HepG2 (cell line): ENCODE data around the gene ABHD10. TPM values are rescaled to one million over a fixed set of nuclear protein-coding genes. Genes with fewer than 3 reads are reported as not detected.

Source experiments
- ATAC-seq: fragments of 200-7000 bp; cut with Tn5 transposase; 3 replicates; pipeline ENCODE4 v1.9.1; 2020; ENCODE audit warnings: mild to moderate bottlenecking, moderate library complexity
- BruUV-seq: library from RNA; stranded (reverse); fragments of 400-500 nt; replicated peaks from 2 replicates; lab custom pipeline; 2021; lab: Mats Ljungman, UMichigan
- CTCF ChIA-PET: fragments of 300-600 bp; formaldehyde crosslinking; extraction: SDS; loops from one replicate; lab custom pipeline; 2021; ENCODE audit warnings: low total read pairs, inconsistent platforms, low intra/inter-chr PET ratio; lab: Yijun Ruan, JAX
- POLR2A ChIA-PET: fragments of 350-600 bp; sonication (Branson Sonifier 250); formaldehyde crosslinking; loops from one replicate; lab custom pipeline; 2020; ENCODE audit warnings: antibody characterized with exemption, inconsistent platforms; lab: Yijun Ruan, JAX
- DNase-seq: peaks from one replicate; pipeline ENCODE4 v3.0.0-alpha.2; 2015; ENCODE audit warnings: low spot score
- FAIRE-seq: peaks from 3 replicates; lab custom pipeline; 2011; peaks lifted over from hg19 to GRCh38; lab: Jason Lieb, UNC
- H2AFZ ChIP-seq: one replicate; pipeline ENCODE4 v1.6.1; 2011; ENCODE audit warnings: low read length, inconsistent platforms
- H3K27ac ChIP-seq: fragments of 300-600 bp; 3 replicates; pipeline ENCODE4 v1.8.0; 2011; ENCODE audit warnings: mixed run types, mild to moderate bottlenecking, mixed read lengths, low read length, inconsistent platforms; ENCODE audit not compliant: insufficient read depth; ENCODE audit errors: extremely low read length
- H3K27me3 ChIP-seq, 2 experiments: fragments of 200-600 bp in 1 of 2; 2 replicates in 1 of 2; 3 replicates in 1 of 2; pipeline versions ENCODE4 v1.6.0 to v1.8.0; 2011; ENCODE audit warnings: low read length in 2 of 2, mild to moderate bottlenecking in 2 of 2, moderate library complexity in 2 of 2, inconsistent platforms in 1 of 2; ENCODE audit not compliant: insufficient read depth in 2 of 2, control insufficient read depth in 1 of 2
- H3K36me3 ChIP-seq, 2 experiments: fragments of 200-600 bp in 1 of 2; replicated peaks in 1 of 2; 2 replicates in 1 of 2; 3 replicates in 1 of 2; pipeline versions ENCODE4 v1.5.1 to v1.8.0; 2011; ENCODE audit warnings: low read length in 2 of 2, inconsistent platforms in 1 of 2; ENCODE audit not compliant: insufficient read depth in 2 of 2, control insufficient read depth in 1 of 2
- H3K4me1 ChIP-seq: 2 replicates; pipeline ENCODE4 v1.5.1; 2012; ENCODE audit warnings: low read length, inconsistent platforms; ENCODE audit not compliant: insufficient read depth
- H3K4me2 ChIP-seq: 2 replicates; pipeline ENCODE4 v1.6.0; 2011; ENCODE audit warnings: low read depth, low read length, inconsistent platforms
- H3K4me3 ChIP-seq, 3 experiments: fragments of 200-600 bp in 1 of 3; sonication (generic), shearing (Covaris generic) in 1 of 3; replicated peaks in 1 of 3; 2 replicates each; pipeline ENCODE4 v1.5.1; 2011 to 2016; ENCODE audit warnings: low read length in 3 of 3, inconsistent platforms in 2 of 3, low read depth in 2 of 3, mild to moderate bottlenecking in 2 of 3, control low read depth in 1 of 3, mixed read lengths in 1 of 3; ENCODE audit not compliant: insufficient read depth in 1 of 3
- H3K79me2 ChIP-seq: one replicate; pipeline ENCODE4 v1.6.1; 2011; ENCODE audit warnings: low read length, inconsistent platforms; ENCODE audit not compliant: insufficient read depth
- H3K9ac ChIP-seq: 2 replicates; pipeline ENCODE4 v1.6.0; 2011; ENCODE audit warnings: mild to moderate bottlenecking, low read depth, low read length, inconsistent platforms; ENCODE audit not compliant: insufficient read depth
- H3K9me3 ChIP-seq: 2 replicates; pipeline ENCODE4 v1.5.1; 2012; ENCODE audit warnings: mild to moderate bottlenecking, low read length
- H4K20me1 ChIP-seq: 2 replicates; pipeline ENCODE4 v1.6.0; 2011; ENCODE audit warnings: inconsistent platforms, mild to moderate bottlenecking, low read length, moderate library complexity; ENCODE audit not compliant: insufficient read depth
- CCDC6 ChIP-seq: sonication (generic); formaldehyde crosslinking; IDR thresholded peaks from 2 replicates; pipeline ENCODE4 v1.8.1; 2022; ENCODE audit warnings: mild to moderate bottlenecking, missing genetic modification reagents, moderate library complexity
- DNMT1 ChIP-seq: sonication (generic); formaldehyde crosslinking; IDR thresholded peaks from 2 replicates; pipeline ENCODE4 v1.5.1; 2020; ENCODE audit warnings: mild to moderate bottlenecking, missing genetic modification reagents
- HOXD1 ChIP-seq: sonication (generic); formaldehyde crosslinking; IDR thresholded peaks from 2 replicates; pipeline ENCODE4 v1.5.0; 2020; ENCODE audit warnings: missing genetic modification reagents
- KDM2A ChIP-seq: sonication (generic); formaldehyde crosslinking; IDR thresholded peaks from 2 replicates; pipeline ENCODE4 v1.4.0; 2020; ENCODE audit warnings: low read depth, missing genetic modification reagents, borderline replicate concordance
- MAFF ChIP-seq: IDR thresholded peaks from 2 replicates; pipeline ENCODE4 v1.6.1; 2011; ENCODE audit warnings: low read depth, low read length, improper control_type of control experiment
- NCOA2 ChIP-seq: sonication (generic); formaldehyde crosslinking; IDR thresholded peaks from 2 replicates; pipeline ENCODE4 v1.8.0; 2022; ENCODE audit warnings: inconsistent platforms
- ZBED4 ChIP-seq: sonication (generic); formaldehyde crosslinking; IDR thresholded peaks from 2 replicates; pipeline ENCODE4 v1.4.0; 2020; ENCODE audit warnings: missing genetic modification reagents, borderline replicate concordance
- ZBTB8A ChIP-seq: sonication (generic); formaldehyde crosslinking; IDR thresholded peaks from 2 replicates; pipeline ENCODE4 v1.4.0; 2020; ENCODE audit warnings: mild to moderate bottlenecking, low read depth, missing genetic modification reagents, borderline replicate concordance
- ZKSCAN1 ChIP-seq: fragments of 150-350 bp; IDR thresholded peaks from 2 replicates; pipeline ENCODE4 v1.6.1; 2014; ENCODE audit warnings: low read length
- ZNF180 ChIP-seq: sonication (generic); formaldehyde crosslinking; IDR thresholded peaks from 2 replicates; pipeline ENCODE4 v1.4.0; 2020; ENCODE audit warnings: low read depth, missing genetic modification reagents, borderline replicate concordance
- ZNF205 ChIP-seq: IDR thresholded peaks from 2 replicates; pipeline ENCODE4 v1.6.1; 2018; ENCODE audit warnings: missing biosample characterization, missing genetic modification reagents
- ZNF207 ChIP-seq: fragments of 450-650 bp; IDR thresholded peaks from 2 replicates; pipeline ENCODE4 v1.6.1; 2016; ENCODE audit warnings: antibody characterized with exemption, borderline replicate concordance
- ZNF296 ChIP-seq: sonication (generic); formaldehyde crosslinking; conservative IDR thresholded peaks from 2 replicates; pipeline ENCODE4 v1.5.0; 2020; ENCODE audit warnings: mild to moderate bottlenecking, missing genetic modification reagents
- ZNF446 ChIP-seq: sonication (generic); formaldehyde crosslinking; IDR thresholded peaks from 2 replicates; pipeline ENCODE4 v1.5.0; 2020; ENCODE audit warnings: mild to moderate bottlenecking, missing genetic modification reagents
- ZNF550 ChIP-seq: sonication (generic); formaldehyde crosslinking; IDR thresholded peaks from 2 replicates; pipeline ENCODE4 v1.4.0; 2020; ENCODE audit warnings: mild to moderate bottlenecking, missing genetic modification reagents, borderline replicate concordance
- ZNF720 ChIP-seq: sonication (generic); formaldehyde crosslinking; IDR thresholded peaks from 2 replicates; pipeline ENCODE4 v1.4.0; 2020; ENCODE audit warnings: missing genetic modification reagents
- ZNF83 ChIP-seq: sonication (generic); formaldehyde crosslinking; IDR thresholded peaks from 2 replicates; pipeline ENCODE4 v1.4.0; 2020; ENCODE audit warnings: missing genetic modification reagents, mild to moderate bottlenecking, borderline replicate concordance
- WGBS: methylation state at CpG from one replicate; pipeline ENCODE4 v1.1.6; 2017; ENCODE audit warnings: low lambda C conversion rate; 5-methylcytosine and 5-hydroxymethylcytosine counted together
- in situ Hi-C: cut with HindIII; loops from 2 replicates; pipeline ENCODE4 v1.10.0; 2017; ENCODE audit warnings: low pct_unique_long_range_greater_than_20kb; ENCODE audit not compliant: extremely low pct_ligation_motif_present
- intact Hi-C: fragments of 100-400 bp; cut with micrococcal nuclease; formaldehyde crosslinking; loops from one replicate; pipeline ENCODE4 v1.10.0; 2022; ENCODE audit not compliant: unreplicated experiment
- polyA plus RNA-seq, 8 experiments: library from polyadenylated mRNA; depleted of rRNA in 3 of 8; stranded (reverse) in 7 of 8; unstranded in 1 of 8; fragments of >200 nt; fragmentation: Illumina TruSeq in 4 of 8; extraction: Trizol in 4 of 8; gene quantifications; 2 replicates each; pipeline versions ENCODE4 v1.2.1 to v1.2.3, GENCODE V29; 2011 to 2016; ENCODE audit warnings: low read depth in 4 of 8, missing spikeins in 1 of 8, mixed read lengths in 1 of 8; ENCODE audit not compliant: insufficient read depth in 1 of 8
- total RNA-seq, 5 experiments: library from RNA; depleted of rRNA; stranded (reverse); fragments of >200 nt; fragmentation: Illumina TruSeq; extraction: Trizol; gene quantifications; 2 replicates each; pipeline ENCODE4 v1.2.3, GENCODE V29; 2016; ENCODE audit warnings: low read depth in 1 of 5

Gene ABHD10
- total and polyA plus RNA-seq, 2 of the 13 experiments (the other 11 are each of a cell fraction or from before 2014, with no cell fraction given), result 22.8 to 50.2 TPM

- 0 out of 2 replicates have a peak, but pooled peaks have one; percentile 18 for TF ChIP-seq ZNF205 (CRISPR knock-in tag)
- TF ChIP-seq MAFF, result peak; percentile 79
- no peak for TF ChIP-seq ZNF446 (CRISPR knock-in tag)
- peak; percentile 33; the same call in 1 of the 2 replicates for TF ChIP-seq ZKSCAN1
- no peak for TF ChIP-seq ZNF180 (CRISPR knock-in tag)
- TF ChIP-seq ZNF550 (CRISPR knock-in tag), result no peak
- no peak for TF ChIP-seq HOXD1
- TF ChIP-seq KDM2A, result peak; percentile 66; the same call in 1 of the 2 replicates
- no peak for TF ChIP-seq DNMT1 (CRISPR knock-in tag)
These were observed 34.4 kb downstream of the ABHD10 start (continued) for GRCh38 chr3:112013058-112013783.

GRCh38 chr3:112013784-112014143 is 34.9 kb downstream of the ABHD10 start:
- 16% methylated on average over 5 of the region's 5 CpGs for WGBS
- H3K36me3 ChIP-seq, result no peaks in the 10 kb centered on the region
- no peak for DNase-seq
- CTCF ChIA-PET, result interaction anchor here (2.0 to 2.3 kb wide), 2 partner anchors 25 to 345 kb away, joined by 6 to 28 read pairs; no protein-coding TSS in a partner anchor
- in situ Hi-C loops, result no loop called here
- H3K4me2 ChIP-seq, result peak overlapping the region; percentile 99
- peaks cover 12% of the 10 kb centered on the region for H3K4me1 ChIP-seq
- no peak overlapping the region for H2AFZ ChIP-seq
- no peaks in the 10 kb centered on the region for H3K9me3 ChIP-seq
- intact Hi-C loops, result loop anchor here (1.0 to 10.0 kb wide), 3 partner anchors 24 to 439 kb away; no protein-coding TSS in a partner anchor
- peak; percentile 18; the same call in 2 of the 3 replicates for ATAC-seq
- no TSS peak for BruUV-seq
- H3K4me3 ChIP-seq, result no peak overlapping the region
- no peak overlapping the region for H3K9ac ChIP-seq
- H3K79me2 ChIP-seq, result no peaks in the 10 kb centered on the region
- peaks cover 0 to 5% of the 10 kb centered on the region in 2 experiments; a peak in 1 of 5 replicates for H3K27me3 ChIP-seq
- POLR2A ChIA-PET, result interaction anchor here (0.6 to 1.7 kb wide), 5 partner anchors 8 to 35 kb away, joined by 3 to 21 read pairs (median 5); partner anchors contain the start of genes ABHD10 and TAGLN3
- no peak overlapping the region for H3K27ac ChIP-seq
- FAIRE-seq, result no peak
- H4K20me1 ChIP-seq, result no peaks in the 10 kb centered on the region
- TF ChIP-seq ZBED4 (CRISPR knock-in tag) (no peak), ZNF720 (no peak), ZNF296 (CRISPR knock-in tag) (no peak), NCOA2 (CRISPR knock-in tag) (no peak), CCDC6 (CRISPR knock-in tag) (no peak), ZBTB8A (CRISPR knock-in tag) (no peak), ZNF207 (no peak), ZNF83 (CRISPR knock-in tag) (no peak)
